ENCODE measurements around the gene DUSP14.

The DUSP14 gene

DNA sequence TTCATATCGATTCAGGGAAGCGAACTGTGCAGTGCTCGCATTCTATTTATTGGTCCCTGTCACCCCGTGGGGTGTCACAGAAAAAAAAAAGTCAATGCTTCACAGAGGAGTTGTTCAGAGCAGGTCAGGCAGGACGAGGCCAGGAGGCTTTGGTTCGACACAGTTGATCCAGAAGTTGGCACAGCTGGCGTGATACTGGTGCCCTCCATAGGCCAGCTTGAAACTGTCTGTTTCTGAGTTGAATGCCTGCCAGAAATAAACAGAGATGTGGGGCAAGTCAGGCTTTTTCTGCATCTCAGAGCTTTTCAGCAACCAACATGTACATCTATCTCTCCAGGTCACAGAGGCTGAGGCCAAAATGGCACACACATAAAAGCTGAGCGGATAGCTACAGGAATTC is 29.1 kb downstream of the DUSP14 start:
- DNase-seq, result no peak

GRCh38 chr17:37519251-37519985 is 29.7 kb downstream of the DUSP14 start:
- DNase-seq, result no peak

GRCh38 chr17:37520174-37520573 is 30.5 kb downstream of the DUSP14 start:
- DNase-seq, result no peak

- DNase-seq, result no peak
Measured at GRCh38 chr17:37521821-37522220, 32.1 kb downstream of the DUSP14 start.

GRCh38 chr17:37523715-37524219 is 34.1 kb downstream of the DUSP14 start:
- no peak for DNase-seq

- no peak for DNase-seq
Measured at GRCh38 chr17:37527249-37527851, 37.7 kb downstream of the DUSP14 start.

DNA sequence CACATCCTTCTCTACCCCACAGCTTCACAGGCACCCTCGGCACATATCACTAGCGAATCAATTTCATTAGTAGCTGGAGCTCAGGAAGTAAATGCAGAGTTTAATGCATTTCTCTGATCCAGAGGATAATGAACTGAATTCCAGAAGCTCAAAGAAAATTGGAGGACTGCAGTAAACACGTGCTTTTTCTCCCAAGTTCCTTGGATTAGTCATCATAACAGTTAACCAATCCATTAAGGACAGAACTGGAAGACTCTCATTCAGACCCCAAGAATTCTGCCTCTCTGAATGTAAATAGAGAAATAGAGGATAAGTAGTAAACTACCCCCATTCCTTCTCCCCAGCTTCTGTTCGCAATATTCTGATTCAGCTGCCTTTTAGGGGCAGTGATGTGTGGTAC is 40.7 kb downstream of the DUSP14 start:
- no peak for DNase-seq

DNA sequence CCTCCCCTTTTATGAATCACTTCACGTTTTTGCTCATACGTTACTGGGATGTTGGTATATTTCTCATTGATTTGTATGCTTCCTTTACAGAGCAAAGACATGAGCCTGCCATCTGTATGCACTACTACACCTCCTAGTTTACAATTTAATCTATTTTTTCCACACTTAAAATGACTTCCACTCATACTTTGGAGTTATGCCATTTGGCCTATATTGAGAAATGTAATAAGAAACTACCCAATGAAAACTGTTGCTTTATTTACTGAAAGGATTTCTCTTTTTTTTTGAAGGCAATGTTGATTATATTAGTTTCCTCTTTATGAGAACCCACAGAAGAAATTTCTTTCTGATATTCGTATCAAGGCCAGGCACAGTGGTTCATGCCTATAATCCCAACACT is 43.1 kb downstream of the DUSP14 start:
- DNase-seq, result no peak

DNA sequence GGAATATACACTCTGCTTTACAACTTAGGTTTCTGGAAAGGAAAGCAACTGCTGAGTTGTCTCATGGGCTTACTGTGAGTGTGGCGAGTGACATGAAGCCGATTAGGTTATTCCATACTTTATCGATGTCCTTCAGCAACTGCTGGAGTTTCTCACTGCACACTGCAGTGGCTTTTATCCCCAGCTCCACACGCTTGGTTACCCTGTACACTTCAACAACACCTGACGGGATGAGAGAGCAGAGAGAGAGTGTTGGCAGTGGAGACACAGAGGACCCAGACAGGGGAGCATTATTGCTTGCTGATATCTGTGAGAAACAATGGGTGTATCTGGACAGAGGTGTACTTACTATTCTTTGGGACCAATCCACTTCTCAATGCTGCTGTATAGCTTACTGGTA is 46.2 kb downstream of the DUSP14 start:
- DNase-seq, result no peak

DNA sequence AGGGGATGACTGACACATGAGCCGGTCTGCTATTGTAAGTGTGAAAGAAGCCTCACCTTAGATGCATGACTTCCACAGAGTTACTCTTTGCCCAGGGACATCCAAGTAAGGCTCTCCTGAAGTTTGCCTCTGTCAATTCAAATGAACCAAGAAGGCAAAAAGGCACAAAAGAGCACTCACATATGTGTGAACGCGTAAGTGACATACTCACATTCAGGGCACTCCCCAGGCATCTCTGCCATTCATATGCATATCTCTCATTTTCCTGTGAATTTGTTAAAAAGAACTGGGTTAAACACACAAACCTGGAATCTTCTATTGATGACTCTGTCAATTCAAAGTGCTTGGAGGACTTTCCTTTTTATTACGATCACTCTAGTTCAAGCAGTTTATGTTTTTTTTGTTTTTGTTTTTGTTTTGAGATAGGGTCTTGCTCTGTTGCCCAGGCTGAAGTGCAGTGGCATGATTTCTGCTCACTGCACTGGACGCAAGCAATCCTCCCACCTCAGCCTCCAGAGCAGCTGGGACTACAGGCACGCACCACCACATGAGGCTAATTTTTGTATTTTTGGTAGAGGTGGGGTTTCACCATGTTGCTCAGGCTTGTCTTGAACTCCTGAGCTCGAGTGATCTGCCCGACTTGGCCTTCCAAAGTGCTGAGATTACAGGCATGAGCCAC is 49.4 kb downstream of the DUSP14 start:
- DNase-seq, result no peak

DNA sequence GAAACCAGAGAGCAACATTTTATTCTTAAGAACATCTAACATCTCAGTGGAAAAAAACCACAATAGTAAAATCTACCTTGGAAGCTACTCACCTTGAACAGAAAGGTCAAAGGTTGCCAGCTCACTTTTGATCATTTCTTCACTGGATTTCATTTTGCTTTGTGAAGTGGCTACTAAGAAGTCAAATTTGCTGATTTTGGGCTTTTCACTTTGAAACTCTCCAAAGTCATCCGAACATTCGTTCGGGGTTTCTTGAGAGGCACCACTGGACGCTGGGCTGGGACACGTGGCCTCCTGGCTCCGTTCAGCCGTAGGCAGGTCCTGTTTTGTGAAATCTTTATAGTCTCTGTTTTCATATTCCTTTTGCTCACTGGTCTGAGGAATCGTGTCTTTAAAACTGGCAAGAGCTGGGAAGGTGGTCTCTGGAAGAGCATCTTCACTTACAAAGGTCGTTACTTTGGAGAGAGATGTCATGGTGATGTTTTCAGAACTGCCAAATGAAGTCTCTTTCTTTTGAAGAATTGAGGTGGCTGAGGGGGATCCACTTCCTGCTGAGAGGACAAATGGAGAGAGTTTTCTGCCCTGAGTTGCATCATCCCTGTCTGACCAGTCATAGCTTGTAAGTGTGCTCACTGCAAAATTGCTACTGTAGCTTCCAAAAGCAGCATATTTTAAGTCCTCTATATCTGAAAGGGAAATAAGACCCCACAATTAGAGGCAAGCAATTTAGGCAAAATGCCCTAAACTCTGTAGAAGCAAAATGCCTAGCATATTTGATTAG is 52.4 kb downstream of the DUSP14 start:
- DNase-seq, result no peak

DNA sequence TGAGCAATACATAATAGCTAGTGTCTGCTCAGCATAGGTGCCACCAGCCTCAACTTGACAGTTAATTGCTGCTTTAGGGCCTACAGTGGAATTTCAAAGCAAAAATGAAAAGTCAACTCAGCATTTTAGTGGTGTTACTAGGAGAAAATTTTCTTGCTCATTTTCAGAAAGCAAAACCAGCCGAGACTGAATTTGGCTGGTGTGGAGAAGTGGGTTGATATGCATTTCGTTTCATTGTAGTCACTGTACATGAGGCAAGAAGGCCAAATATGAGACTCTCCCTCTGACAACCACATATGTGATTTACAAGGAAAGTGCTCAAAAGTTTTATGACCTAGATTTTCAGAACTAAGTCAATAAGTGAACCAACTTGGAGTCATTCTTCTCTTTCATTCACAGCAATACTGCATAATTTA is 54.0 kb downstream of the DUSP14 start:
- DNase-seq, result no peak

DNA sequence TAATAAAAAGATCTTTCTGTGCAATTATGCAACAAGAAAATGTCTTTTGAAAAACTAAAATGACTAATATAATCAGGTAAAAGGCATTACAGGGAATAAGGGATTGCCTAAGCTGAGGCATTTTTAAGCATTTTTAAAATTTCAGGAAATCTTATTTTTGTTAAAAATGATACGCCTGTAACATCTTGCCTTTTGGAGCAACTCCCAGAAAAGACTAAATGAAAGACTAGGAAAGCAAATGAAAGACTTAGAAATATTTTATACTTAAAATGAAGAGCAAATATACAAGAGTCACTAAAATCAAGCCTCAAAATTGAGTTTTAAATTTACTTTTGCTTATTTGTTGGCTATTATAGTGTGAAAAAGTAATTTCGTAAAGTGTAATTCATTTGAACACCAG is 55.8 kb downstream of the DUSP14 start:
- DNase-seq, result no peak

- no peak for DNase-seq
Measured at GRCh38 chr17:37546302-37546701, 56.6 kb downstream of the DUSP14 start.

DNA sequence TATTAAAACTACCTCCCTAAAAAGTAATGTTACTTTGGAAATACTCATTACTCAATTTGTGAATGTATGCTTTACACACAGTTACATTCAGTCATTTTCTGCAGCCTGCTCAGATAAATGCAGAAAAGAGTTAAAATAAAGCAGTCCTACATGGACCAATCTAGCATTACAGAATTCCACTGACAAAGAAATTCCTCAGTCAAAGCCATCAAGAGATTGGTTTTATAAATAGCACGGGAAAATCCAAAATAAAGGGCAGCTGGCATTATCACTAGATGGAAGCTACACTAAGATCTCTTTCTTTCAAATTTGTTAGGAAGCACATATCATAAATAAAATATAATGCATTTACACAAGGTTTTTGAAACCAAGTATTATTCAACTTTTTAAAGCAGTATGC is 58.3 kb downstream of the DUSP14 start:
- DNase-seq, result no peak

DNA sequence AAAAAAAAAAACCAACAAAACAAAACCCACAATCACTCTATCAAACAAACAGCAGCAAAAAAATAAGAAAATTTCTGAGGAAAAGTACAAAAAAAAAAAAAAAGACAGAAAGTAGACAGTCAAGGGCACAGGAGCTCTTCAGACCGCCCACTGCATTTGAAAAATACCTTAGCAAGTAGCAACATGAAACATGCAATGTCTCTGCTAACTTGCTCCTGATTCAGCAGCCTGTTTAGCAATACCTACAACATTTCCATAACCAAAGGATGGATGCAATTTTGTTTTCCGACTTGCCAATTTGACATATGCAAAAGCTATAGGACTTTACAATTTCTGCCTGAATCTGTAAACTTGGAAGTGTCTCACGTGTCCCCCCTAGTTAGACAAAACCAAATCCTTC is 62.1 kb downstream of the DUSP14 start:
- DNase-seq, result no peak

DNA sequence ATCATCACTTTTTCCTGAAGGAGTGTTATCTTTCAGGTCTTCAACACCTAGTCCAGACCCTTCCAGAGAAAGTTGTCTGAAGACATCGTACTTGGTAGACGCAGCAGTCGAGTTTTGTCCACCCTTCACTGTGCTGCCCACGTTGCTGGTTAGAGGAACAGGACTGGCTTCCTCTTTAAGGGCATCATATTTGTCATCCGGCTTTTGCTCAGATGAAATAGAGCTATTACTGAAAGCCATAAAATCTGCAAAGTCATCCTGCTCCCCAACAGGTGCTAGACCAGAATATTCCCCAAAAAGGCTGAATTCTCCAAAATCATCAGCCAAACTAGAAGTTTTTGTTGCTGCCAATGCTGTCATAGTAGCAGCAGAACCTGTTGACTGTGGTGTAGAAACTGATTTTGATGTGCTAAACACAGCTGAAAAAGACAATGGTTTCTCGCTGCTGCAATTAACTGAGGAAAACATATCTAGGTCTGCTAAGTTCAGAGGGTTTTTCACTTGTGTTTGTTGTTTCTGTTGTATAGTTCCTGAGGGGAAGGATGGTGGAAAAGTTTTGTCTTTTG is 63.8 kb downstream of the DUSP14 start:
- DNase-seq, result no peak

DNA sequence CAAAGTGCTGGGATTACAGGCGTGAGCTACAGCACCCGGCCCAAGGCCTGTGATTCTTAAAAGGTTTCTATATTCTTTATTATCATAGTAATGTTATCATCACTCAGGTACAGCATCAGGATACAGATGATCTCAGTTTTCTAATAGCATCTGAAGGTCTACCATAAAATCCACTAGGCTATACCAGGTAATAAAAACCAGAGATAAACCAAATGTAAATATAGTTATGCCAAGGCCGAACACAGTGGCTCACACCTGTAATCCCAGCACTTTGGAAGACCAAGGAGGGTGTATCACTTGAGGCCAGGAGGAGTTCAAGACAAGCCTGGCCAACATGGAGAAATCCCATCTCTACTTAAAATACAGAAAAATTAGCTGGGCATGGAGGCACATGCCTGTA is 65.7 kb downstream of the DUSP14 start:
- no peak for DNase-seq

GRCh38 chr17:37557482-37557881 is 67.8 kb downstream of the DUSP14 start:
- no peak for DNase-seq

DNA sequence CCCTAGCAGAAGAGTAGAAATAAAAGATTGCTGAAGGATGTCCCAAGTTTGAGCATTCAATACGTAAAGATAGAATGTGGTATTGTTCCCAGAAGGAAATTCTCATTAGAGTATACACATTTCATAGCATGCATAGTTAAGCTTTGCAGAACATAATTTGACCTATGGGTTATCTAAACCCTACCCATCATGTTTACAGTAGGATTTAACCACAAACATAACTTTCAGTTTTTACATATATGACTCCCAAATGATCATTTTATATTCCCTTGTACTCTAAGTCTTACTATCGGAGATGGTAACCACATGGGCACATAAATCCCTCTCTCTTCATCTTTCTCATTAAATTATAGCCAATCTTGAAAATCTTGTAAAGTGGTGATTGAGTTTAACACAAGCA is 68.6 kb downstream of the DUSP14 start:
- no peak for DNase-seq

DNA sequence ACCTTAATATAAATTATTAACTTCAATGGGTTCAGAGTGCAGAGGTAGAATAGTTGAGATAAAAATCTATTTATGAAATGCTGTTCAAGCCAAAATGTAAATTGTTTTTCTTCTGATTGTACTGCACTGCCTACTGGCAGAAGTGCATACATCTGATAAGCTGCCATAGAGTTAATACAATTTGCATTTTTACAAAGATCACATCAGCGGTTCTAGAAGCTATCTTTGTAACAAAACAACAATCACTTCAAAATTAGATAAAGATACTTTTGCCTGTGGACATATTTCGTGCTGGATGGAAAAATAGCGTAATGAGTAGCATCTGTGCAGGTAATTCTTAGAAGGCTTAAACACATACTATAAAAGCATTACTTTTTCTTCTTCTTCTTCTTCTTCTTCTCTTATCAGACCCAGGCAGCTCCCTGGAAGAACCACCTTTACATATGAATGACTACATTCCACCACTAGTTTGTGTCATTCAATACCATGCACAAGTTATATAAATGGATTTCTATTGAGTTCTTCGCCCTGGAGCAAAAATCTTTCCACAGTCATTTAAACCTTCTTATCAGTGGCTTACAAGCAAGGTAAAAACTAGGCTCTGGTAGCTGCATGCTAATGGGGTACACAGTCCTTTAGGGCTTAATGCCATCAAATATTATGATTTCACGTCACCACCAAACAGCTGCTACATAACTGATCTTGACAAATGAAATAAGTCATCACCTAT is 72.5 kb downstream of the DUSP14 start:
- no peak for DNase-seq
